Activated CD4-positive, CD25-positive, alpha-beta regulatory T cell (primary cell): ENCODE measurements around the gene NUDT2.

Experiments used
- DNase-seq, 4 experiments: peaks; one replicate each; lab custom pipeline; 2025; lab: John Stamatoyannopoulos, UW

The NUDT2 gene

DNA sequence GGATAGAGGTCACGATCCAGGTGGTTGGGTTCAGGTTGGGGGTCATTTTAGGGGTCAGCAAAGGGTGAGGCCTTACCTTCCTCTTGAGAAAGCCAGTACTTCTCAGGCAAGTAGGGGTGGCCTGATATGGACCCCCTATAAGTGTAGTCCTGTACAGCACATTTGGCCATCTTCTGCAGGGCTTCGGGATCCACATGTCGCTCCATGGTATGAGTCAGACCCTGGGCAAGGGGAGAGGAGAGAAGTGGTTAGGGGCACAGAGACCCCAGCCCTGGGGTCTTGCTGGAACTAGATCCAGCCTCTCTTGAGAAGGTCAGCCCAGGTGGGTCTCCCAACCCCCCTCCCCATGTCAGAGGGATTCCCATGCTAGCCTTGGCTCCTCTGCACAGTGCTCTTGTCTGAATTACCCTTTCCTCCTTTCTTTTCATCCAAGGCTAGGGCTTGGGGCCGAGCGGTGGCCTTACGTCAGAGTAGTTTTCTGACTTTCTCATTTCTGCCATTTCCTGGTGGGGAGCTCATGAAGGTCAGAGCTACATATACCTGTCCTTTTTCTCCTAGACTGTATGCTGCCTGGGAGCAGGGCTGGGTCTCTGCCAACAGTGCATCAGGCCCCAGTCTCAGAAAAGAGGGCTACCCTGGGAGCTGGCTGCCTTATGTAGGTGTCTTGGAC lies 56.3 kb downstream of the NUDT2 start:
- no peak for DNase-seq

DNA sequence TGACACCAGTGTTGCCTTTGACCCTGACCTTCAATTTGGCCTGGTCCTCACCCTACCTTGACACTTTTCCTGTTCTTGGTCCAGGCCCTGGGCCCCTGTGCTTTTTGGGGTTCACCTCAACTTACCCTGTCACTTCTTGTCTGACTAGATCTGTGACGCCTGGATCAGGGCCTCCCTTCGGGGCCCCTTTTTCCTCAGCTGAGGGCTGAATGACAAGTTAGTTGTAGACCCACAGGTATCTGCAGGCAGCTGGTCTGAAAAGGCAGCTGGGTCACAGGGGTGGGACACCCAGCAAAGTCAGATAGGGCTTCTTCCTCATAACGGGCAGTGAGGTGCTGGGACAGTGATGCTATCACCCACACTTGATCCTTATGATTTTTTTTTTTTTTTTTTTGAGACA lies 57.3 kb downstream of the NUDT2 start:
- DNase-seq, result no peak

DNA sequence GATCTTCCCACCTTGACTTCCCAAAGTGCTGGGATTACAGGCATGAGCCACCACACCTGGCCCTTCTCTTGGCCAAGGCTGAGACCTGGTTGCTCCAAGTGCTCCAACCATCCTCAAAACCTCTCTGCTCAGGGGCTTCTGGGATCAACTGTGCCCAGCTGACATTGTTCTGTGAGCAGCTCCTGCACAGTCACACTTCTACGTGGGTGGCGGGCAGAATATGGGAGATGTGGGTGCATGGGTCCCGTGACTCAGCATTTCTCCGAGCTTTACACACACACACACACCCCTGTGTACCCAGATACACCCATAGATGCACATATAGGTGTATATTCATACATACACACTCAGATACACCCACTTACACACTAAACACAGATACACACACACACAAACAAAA lies 57.9 kb downstream of the NUDT2 start:
- DNase-seq, result no peak

DNA sequence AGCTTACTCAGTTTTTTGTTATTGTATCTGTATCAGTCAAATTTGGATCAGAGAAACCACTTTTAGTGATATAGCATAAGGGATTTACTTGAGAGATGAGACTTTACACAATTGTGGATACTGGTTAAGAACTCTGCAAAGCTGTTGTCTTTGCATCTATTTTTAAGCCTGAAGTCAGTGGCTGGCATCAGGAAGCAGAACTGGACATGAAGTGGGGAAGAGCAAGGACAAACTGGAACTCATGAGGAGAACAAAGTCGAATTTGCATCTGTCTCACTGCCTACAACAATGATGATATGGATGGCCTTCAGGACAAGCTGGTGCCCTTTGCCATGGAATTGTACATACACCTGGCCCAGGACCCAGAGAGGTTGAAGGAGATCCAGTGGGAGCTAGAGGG lies 63.1 kb downstream of the NUDT2 start:
- no peak for DNase-seq
